ENCODE measurements around the gene ATP8B4. TPM values are rescaled to one million over a fixed set of nuclear protein-coding genes. Genes with fewer than 3 reads are reported as not detected.
A peak's percentile ranks its signal among the peaks of the same experiment; 100 is the strongest.

ATP8B4 gene
- total RNA-seq, 6 experiments from 2014 or later = 4.5 to 10.1 (median 6.7) TPM

DNA sequence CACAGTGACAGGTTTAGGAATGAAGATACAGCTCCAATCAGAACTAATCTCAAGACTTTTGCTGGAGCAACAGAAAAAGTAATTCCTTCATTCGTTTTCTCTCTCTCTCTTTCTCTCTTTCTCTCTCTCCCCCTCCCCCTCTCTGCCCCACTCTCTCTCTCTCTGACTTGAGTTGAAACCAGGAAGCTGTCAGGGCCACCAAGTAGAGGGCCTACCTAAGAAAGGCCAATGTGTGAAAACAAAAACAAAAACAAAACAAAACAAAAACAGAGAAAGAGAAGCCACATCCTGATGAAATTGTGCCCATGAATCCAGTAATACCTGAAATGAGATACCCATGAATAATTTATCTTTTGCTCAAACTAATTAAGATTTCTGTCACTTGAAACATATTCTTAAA lies 72.9 kb downstream of the ATP8B4 start:
- H3K36me3 ChIP-seq = no peaks in the 10 kb centered on the region
- H3K27me3 ChIP-seq = no peaks in the 10 kb centered on the region
- H3K27ac ChIP-seq = no peak overlapping the region
- no peak for DNase-seq
- TF ChIP-seq, protein P1, sequence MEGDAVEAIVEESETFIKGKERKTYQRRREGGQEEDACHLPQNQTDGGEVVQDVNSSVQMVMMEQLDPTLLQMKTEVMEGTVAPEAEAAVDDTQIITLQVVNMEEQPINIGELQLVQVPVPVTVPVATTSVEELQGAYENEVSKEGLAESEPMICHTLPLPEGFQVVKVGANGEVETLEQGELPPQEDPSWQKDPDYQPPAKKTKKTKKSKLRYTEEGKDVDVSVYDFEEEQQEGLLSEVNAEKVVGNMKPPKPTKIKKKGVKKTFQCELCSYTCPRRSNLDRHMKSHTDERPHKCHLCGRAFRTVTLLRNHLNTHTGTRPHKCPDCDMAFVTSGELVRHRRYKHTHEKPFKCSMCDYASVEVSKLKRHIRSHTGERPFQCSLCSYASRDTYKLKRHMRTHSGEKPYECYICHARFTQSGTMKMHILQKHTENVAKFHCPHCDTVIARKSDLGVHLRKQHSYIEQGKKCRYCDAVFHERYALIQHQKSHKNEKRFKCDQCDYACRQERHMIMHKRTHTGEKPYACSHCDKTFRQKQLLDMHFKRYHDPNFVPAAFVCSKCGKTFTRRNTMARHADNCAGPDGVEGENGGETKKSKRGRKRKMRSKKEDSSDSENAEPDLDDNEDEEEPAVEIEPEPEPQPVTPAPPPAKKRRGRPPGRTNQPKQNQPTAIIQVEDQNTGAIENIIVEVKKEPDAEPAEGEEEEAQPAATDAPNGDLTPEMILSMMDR (IDR thresholded peaks at IDR 0.05) = no peak
- no peak for TF ChIP-seq POLR2A (IDR thresholded peaks at IDR 0.05)
- 71% methylated on average over 1 of the region's 1 CpG for WGBS (ENCODE audit: insufficient coverage, low coverage, low lambda C conversion rate, missing lambda C conversion rate)
- intact Hi-C loops (cut with DNase I) = no loop called here
- no peaks in the 10 kb centered on the region for H3K4me1 ChIP-seq
- no peak for ATAC-seq
- H3K4me3 ChIP-seq = no peak overlapping the region
- H3K9me3 ChIP-seq = peaks cover 0 to 7% (median 0%) of the 10 kb centered on the region in 4 donors

DNA sequence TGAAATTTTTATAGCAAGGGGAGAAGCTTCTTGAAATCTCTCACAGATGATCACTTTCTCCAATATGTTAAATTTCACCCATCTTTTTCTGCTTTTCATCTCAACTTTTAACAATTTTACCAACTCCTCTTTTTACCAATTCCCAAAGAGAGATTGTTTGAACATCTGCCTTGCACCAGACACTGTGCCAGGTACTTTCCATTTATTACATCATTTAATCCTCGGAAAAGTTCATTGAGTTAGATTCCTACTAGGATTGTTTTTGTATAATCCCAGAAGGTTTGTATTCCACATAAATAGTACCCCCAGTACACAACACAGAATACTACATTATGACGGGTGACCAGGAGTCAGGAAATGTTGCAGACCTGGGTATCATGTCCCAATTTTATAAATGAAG lies 74.1 kb downstream of the ATP8B4 start:
- H3K36me3 ChIP-seq = no peaks in the 10 kb centered on the region
- intact Hi-C loops (cut with DNase I) = no loop called here
- 61% methylated on average over 2 of the region's 2 CpGs for WGBS (ENCODE audit: insufficient coverage, low coverage, low lambda C conversion rate, missing lambda C conversion rate)
- TF ChIP-seq POLR2A (IDR thresholded peaks at IDR 0.05) = no peak
- TF ChIP-seq, protein P1 (IDR thresholded peaks at IDR 0.05) = no peak
- no peaks in the 10 kb centered on the region for H3K4me1 ChIP-seq
- ATAC-seq = peak in 1 of 4 donors; percentile 39
- peaks cover 0 to 7% (median 0%) of the 10 kb centered on the region in 4 donors for H3K9me3 ChIP-seq
- no peak for DNase-seq
- H3K27ac ChIP-seq = no peak overlapping the region
- H3K27me3 ChIP-seq = no peaks in the 10 kb centered on the region
- no peak overlapping the region for H3K4me3 ChIP-seq

DNA sequence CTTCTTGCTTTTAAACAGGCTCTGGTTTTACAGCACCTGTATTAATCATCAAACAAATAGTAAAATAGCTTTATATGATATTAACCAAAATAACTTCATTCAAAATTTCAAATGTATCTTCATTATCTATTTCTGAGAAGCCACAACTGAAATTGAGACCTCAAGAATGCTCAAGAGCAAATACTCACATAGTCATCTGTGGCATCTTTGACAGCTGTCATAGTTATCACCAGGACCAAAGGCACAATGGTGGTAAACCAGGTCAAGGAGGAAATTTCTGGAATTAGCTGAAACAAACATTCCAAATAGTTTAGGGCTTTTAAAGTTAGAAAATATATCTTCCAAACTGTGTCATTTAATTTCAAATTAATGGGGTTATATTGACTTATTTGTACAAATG lies 74.6 kb downstream of the ATP8B4 start:
- no peaks in the 10 kb centered on the region for H3K27me3 ChIP-seq
- no peak for TF ChIP-seq POLR2A (IDR thresholded peaks at IDR 0.05)
- TF ChIP-seq, protein P1 (IDR thresholded peaks at IDR 0.05) = no peak
- no peak for DNase-seq
- H3K27ac ChIP-seq = no peak overlapping the region
- H3K4me1 ChIP-seq = no peaks in the 10 kb centered on the region
- H3K9me3 ChIP-seq = peaks cover 0 to 7% (median 0%) of the 10 kb centered on the region in 4 donors
- intact Hi-C loops (cut with DNase I) = no loop called here
- no peak for ATAC-seq
- H3K36me3 ChIP-seq = no peaks in the 10 kb centered on the region
- no peak overlapping the region for H3K4me3 ChIP-seq

DNA sequence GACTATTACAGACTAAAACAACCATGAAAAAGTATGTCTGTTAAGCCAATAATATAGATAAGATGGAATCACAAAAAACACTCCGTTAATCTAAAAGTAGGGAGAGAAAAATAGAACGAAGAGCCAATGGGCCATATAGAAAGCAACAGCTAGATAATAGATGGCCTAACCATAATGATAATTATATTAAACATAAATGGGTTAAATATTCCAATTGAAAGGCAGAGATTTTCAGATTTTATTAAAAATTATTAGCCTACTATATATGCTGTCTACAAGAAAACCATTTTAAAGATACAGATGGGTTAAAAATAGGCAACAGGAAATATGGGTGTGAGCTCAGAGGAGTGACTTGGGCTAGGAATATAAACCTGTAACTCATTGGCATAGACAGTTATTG lies 76.3 kb downstream of the ATP8B4 start:
- H3K4me1 ChIP-seq = no peaks in the 10 kb centered on the region
- H3K27me3 ChIP-seq = no peaks in the 10 kb centered on the region
- intact Hi-C loops (cut with DNase I) = no loop called here
- H3K36me3 ChIP-seq = no peaks in the 10 kb centered on the region
- peaks cover 0 to 7% (median 0%) of the 10 kb centered on the region in 4 donors for H3K9me3 ChIP-seq
- H3K27ac ChIP-seq = no peak overlapping the region
- ATAC-seq (no peak), DNase-seq (no peak)
- no peak overlapping the region for H3K4me3 ChIP-seq
- 88% methylated on average over 2 of the region's 2 CpGs for WGBS (ENCODE audit: insufficient coverage, low coverage, low lambda C conversion rate, missing lambda C conversion rate)
- no peak for TF ChIP-seq POLR2A (IDR thresholded peaks at IDR 0.05)
- TF ChIP-seq, protein P1 (IDR thresholded peaks at IDR 0.05) = no peak

DNA sequence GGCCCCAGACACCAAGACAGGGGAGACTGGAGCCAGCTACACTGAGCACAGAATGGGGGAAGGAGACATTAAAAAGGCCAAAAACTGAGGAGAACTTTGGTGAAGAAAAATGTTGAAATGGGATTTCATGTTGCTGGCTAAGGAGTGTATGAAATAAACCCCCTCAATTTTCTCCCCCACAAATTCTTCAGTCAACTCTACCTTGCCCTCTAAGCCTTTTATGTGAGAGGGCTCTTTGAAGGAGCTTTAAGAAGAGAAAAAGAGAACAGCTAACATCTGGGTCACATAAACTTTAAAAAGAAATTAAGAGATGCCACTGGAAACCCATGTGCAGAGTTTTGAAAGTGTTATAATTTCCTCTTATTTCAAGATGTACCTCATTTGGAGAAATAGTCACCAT lies 88.6 kb downstream of the ATP8B4 start:
- H3K4me3 ChIP-seq = no peak overlapping the region
- H3K27me3 ChIP-seq = no peaks in the 10 kb centered on the region
- no peaks in the 10 kb centered on the region for H3K9me3 ChIP-seq
- DNase-seq (no peak), ATAC-seq (no peak)
- no peaks in the 10 kb centered on the region for H3K36me3 ChIP-seq
- intact Hi-C loops (cut with DNase I) = no loop called here
- no peaks in the 10 kb centered on the region for H3K4me1 ChIP-seq
- TF ChIP-seq, protein P1 (IDR thresholded peaks at IDR 0.05) = no peak
- TF ChIP-seq POLR2A (IDR thresholded peaks at IDR 0.05) = no peak
- no peak overlapping the region for H3K27ac ChIP-seq

All from right lobe of liver (tissue), 6 donors.